ENCODE measurements around the gene BCDIN3D.

DNA sequence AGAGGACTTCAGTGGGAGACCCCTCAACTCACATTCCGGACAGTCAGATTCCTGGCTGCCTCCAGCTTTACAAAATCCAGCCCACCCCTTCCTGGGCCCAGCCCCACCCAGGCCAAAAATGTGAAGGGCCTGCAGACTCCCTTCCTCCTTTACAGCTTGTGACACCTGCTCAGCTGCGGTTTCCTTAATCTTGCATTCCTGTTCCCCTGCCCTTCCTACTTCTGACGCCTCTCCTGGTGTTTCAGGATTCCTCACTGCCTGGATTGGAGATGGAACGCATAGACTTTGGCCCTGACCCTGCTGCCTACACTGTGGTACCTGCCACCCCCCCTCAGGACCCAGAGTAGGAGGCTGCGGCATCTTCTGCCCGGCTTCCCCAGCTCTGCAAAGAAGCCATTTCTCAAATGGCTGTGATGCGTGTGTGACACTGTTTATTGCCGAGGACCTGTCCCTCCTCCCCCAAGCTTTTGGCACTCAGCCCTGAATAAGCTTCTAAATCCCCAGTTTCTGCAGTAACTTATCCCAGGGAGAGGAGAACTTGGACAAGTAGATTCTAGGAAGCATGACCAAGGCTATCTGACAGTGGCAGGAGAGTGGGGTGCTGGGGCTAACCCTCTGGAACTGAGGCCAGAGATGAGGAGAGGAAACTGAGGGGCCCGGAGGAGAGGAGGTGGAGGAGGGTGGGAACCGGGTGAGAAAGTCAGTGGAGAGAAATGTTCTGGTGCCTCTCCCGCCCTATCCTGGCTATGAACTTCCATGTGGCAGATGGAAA lies 24.9 kb upstream of the BCDIN3D start:
- TF ChIP-seq, protein P1, sequence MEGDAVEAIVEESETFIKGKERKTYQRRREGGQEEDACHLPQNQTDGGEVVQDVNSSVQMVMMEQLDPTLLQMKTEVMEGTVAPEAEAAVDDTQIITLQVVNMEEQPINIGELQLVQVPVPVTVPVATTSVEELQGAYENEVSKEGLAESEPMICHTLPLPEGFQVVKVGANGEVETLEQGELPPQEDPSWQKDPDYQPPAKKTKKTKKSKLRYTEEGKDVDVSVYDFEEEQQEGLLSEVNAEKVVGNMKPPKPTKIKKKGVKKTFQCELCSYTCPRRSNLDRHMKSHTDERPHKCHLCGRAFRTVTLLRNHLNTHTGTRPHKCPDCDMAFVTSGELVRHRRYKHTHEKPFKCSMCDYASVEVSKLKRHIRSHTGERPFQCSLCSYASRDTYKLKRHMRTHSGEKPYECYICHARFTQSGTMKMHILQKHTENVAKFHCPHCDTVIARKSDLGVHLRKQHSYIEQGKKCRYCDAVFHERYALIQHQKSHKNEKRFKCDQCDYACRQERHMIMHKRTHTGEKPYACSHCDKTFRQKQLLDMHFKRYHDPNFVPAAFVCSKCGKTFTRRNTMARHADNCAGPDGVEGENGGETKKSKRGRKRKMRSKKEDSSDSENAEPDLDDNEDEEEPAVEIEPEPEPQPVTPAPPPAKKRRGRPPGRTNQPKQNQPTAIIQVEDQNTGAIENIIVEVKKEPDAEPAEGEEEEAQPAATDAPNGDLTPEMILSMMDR (IDR thresholded peaks at IDR 0.05; ENCODE audit: low read length): no peak
- no peak for TF ChIP-seq EZH2 (IDR thresholded peaks at IDR 0.05; ENCODE audit: borderline replicate concordance, low read length)

Data from OCI-LY1 (cell line).